HEK293 (cell line): ENCODE results near the gene SMNDC1.

Experiments
- CTCF ChIP-seq: fragments of 450-650 bp; formaldehyde crosslinking; IDR thresholded peaks from 2 replicates; pipeline ENCODE4 v1.5.1; 2016; ENCODE audit warnings: missing biosample characterization, missing genetic modification characterization
- GLIS1 ChIP-seq: fragments of 450-650 bp; formaldehyde crosslinking; IDR thresholded peaks from 2 replicates; pipeline ENCODE4 v1.5.1; 2016; ENCODE audit warnings: missing biosample characterization, missing genetic modification characterization
- KLF10 ChIP-seq: fragments of 450-650 bp; IDR thresholded peaks from 2 replicates; pipeline ENCODE4 v1.5.1; 2018; ENCODE audit warnings: missing biosample characterization, mild to moderate bottlenecking, missing genetic modification characterization
- KLF7 ChIP-seq: fragments of 450-650 bp; formaldehyde crosslinking; IDR thresholded peaks from 2 replicates; pipeline ENCODE4 v1.5.1; 2016; ENCODE audit warnings: missing biosample characterization, missing genetic modification characterization, borderline replicate concordance
- SALL2 ChIP-seq: fragments of 450-650 bp; formaldehyde crosslinking; IDR thresholded peaks from 2 replicates; pipeline ENCODE4 v1.5.0; 2017; ENCODE audit warnings: missing biosample characterization, mild to moderate bottlenecking, missing genetic modification characterization, borderline replicate concordance
- ZBTB21 ChIP-seq: fragments of 450-650 bp; formaldehyde crosslinking; IDR thresholded peaks from 2 replicates; pipeline ENCODE4 v1.5.1; 2017; ENCODE audit warnings: missing biosample characterization, missing genetic modification characterization
- ZEB2 ChIP-seq: fragments of 450-650 bp; formaldehyde crosslinking; IDR thresholded peaks from 2 replicates; pipeline ENCODE4 v1.5.1; 2016; ENCODE audit warnings: missing biosample characterization, missing genetic modification characterization
- ZNF121 ChIP-seq: fragments of 450-650 bp; formaldehyde crosslinking; IDR thresholded peaks from 2 replicates; pipeline ENCODE4 v1.5.1; 2016; ENCODE audit warnings: missing biosample characterization, missing genetic modification characterization
- ZNF184 ChIP-seq: fragments of 450-650 bp; IDR thresholded peaks from 2 replicates; pipeline ENCODE4 v1.5.1; 2018; ENCODE audit warnings: missing biosample characterization, mild to moderate bottlenecking, missing genetic modification characterization
- ZNF266 ChIP-seq: fragments of 450-650 bp; formaldehyde crosslinking; IDR thresholded peaks from 2 replicates; pipeline ENCODE4 v1.5.1; 2016; ENCODE audit warnings: missing biosample characterization, missing genetic modification characterization, low read depth
- ZNF274 ChIP-seq, 2 experiments: fragments of 200-500 bp in 1 of 2; fragments of 450-650 bp in 1 of 2; sonication (Bioruptor generic) in 1 of 2; formaldehyde crosslinking in 1 of 2; IDR thresholded peaks; 2 replicates each; pipeline versions ENCODE4 v1.5.1 to v1.6.1; 2014 to 2016; ENCODE audit warnings: borderline replicate concordance in 1 of 2, inconsistent platforms in 1 of 2, low read length in 1 of 2, missing biosample characterization in 1 of 2, missing genetic modification characterization in 1 of 2
- ZNF391 ChIP-seq: fragments of 450-650 bp; formaldehyde crosslinking; IDR thresholded peaks from 2 replicates; pipeline ENCODE4 v1.5.1; 2016; ENCODE audit warnings: low read depth, missing biosample characterization, missing genetic modification characterization, borderline replicate concordance
- ZNF785 ChIP-seq: fragments of 450-650 bp; formaldehyde crosslinking; IDR thresholded peaks from 2 replicates; pipeline ENCODE4 v1.5.1; 2016; ENCODE audit warnings: missing biosample characterization, missing genetic modification characterization
- TF ChIP-seq, protein P1 (sequence below): fragments of 450-650 bp; formaldehyde crosslinking; IDR thresholded peaks from 2 replicates; pipeline ENCODE4 v1.5.1; 2016; ENCODE audit warnings: missing biosample characterization, missing genetic modification characterization

DNA sequence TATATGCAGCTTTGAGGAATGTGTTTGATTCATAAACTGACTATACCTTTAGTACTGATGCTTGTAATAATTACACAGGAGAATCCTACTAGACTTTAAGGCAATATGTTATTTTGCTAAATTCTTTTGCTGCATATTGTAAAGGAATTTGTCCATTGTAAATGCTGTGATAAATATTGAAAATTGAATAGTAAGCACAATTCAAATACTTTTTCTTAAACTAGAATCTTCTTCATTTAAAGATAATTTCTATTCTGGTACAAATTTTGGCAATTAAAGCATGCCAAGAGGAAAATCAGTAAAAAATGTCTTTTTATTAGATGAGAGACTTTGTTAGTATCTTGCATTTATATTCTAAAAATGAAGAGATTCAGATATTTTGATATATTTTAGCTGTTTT is 45.4 kb downstream of the SMNDC1 start:
- TF ChIP-seq KLF7 (tag by site-specific recombination) = no peak
- TF ChIP-seq ZNF391 (tag by site-specific recombination) = no peak
- no peak for TF ChIP-seq CTCF (tag by site-specific recombination)
- TF ChIP-seq ZNF121 (tag by site-specific recombination) = no peak
- TF ChIP-seq SALL2 (tag by site-specific recombination) = no peak
- TF ChIP-seq ZNF266 (tag by site-specific recombination) = no peak
- TF ChIP-seq GLIS1 (tag by site-specific recombination) = no peak
- TF ChIP-seq, protein P1, sequence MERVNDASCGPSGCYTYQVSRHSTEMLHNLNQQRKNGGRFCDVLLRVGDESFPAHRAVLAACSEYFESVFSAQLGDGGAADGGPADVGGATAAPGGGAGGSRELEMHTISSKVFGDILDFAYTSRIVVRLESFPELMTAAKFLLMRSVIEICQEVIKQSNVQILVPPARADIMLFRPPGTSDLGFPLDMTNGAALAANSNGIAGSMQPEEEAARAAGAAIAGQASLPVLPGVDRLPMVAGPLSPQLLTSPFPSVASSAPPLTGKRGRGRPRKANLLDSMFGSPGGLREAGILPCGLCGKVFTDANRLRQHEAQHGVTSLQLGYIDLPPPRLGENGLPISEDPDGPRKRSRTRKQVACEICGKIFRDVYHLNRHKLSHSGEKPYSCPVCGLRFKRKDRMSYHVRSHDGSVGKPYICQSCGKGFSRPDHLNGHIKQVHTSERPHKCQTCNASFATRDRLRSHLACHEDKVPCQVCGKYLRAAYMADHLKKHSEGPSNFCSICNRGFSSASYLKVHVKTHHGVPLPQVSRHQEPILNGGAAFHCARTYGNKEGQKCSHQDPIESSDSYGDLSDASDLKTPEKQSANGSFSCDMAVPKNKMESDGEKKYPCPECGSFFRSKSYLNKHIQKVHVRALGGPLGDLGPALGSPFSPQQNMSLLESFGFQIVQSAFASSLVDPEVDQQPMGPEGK (tag by site-specific recombination) = no peak
- no peak for TF ChIP-seq ZNF274 (IDR thresholded peaks at IDR 0.05; ENCODE audit: low read length)
- no peak for TF ChIP-seq ZNF274 (tag by site-specific recombination; IDR thresholded peaks at IDR 0.05; ENCODE audit: borderline replicate concordance)
- TF ChIP-seq ZEB2 (tag by site-specific recombination) = no peak
- TF ChIP-seq KLF10 (tag by site-specific recombination) = no peak
- no peak for TF ChIP-seq ZBTB21 (tag by site-specific recombination)
- TF ChIP-seq ZNF184 (tag by site-specific recombination) = no peak
- no peak for TF ChIP-seq ZNF785
